Measurements from ENCODE around the gene RSRC2. TPM values are rescaled to one million over a fixed set of nuclear protein-coding genes. Genes with fewer than 3 reads are reported as not detected.

Gene RSRC2
- total RNA-seq, 1 experiment from 2014 or later, result 64.9 TPM

DNA sequence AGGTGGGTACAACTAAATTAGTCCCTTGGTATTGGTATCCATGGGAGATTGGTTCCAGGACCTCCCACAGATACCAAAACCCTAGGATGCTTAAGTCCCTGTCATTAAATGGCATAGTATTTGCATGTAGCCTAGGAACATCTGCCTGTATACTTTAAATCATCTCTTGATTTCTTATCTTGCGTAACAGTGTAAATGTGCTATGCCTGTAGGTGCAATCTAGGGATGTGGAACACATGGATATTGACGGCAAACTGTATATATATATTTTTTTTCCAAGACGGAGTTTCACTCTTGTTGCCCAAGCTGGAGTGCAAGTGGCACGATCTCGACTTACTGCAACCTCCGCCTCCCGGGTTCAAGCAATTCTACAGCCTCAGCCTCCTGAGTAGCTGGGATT lies 1.8 kb upstream of the RSRC2 start:
- H3K27ac ChIP-seq (ENCODE audit: insufficient read length, low read depth, low read length), result no peak overlapping the region
- no peaks in the 10 kb centered on the region for H3K27me3 ChIP-seq (ENCODE audit: insufficient read depth, low read length)
- H3K14ac ChIP-seq (ENCODE audit: insufficient read depth, low read length), result no peak overlapping the region
- no peak overlapping the region for H2BK20ac ChIP-seq (ENCODE audit: low read depth, low read length, poor library complexity, severe bottlenecking)
- H3K4ac ChIP-seq (ENCODE audit: low read depth, low read length), result no peak overlapping the region
- no peak overlapping the region for H3K18ac ChIP-seq (ENCODE audit: insufficient read length, low read depth, low read length)
- TF ChIP-seq, protein P1, sequence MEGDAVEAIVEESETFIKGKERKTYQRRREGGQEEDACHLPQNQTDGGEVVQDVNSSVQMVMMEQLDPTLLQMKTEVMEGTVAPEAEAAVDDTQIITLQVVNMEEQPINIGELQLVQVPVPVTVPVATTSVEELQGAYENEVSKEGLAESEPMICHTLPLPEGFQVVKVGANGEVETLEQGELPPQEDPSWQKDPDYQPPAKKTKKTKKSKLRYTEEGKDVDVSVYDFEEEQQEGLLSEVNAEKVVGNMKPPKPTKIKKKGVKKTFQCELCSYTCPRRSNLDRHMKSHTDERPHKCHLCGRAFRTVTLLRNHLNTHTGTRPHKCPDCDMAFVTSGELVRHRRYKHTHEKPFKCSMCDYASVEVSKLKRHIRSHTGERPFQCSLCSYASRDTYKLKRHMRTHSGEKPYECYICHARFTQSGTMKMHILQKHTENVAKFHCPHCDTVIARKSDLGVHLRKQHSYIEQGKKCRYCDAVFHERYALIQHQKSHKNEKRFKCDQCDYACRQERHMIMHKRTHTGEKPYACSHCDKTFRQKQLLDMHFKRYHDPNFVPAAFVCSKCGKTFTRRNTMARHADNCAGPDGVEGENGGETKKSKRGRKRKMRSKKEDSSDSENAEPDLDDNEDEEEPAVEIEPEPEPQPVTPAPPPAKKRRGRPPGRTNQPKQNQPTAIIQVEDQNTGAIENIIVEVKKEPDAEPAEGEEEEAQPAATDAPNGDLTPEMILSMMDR (conservative IDR thresholded peaks at IDR 0.05), result no peak
- Mint-ChIP-seq H3K9me3 (no peaks in the 10 kb centered on the region), H3K4me3 (no peak overlapping the region; a peak in 1 of 5 replicates), H3K27me3 (ENCODE audit: low read depth) (no peaks in the 10 kb centered on the region), H3K4me1 (peaks cover 16 to 17% of the 10 kb centered on the region in 2 experiments), H3K36me3 (ENCODE audit: insufficient read depth in 1 of 3, low read depth in 3 of 3) (peaks cover 20 to 47% (median 40%) of the 10 kb centered on the region in 3 experiments), H3K27ac (no peak overlapping the region; a peak in 1 of 7 replicates)
- no CpG with 5 or more reads among the region's 7 CpGs for WGBS (ENCODE audit: extremely low coverage, insufficient read length, low lambda C conversion rate)
- no peak overlapping the region for H2BK12ac ChIP-seq (ENCODE audit: insufficient read length, low read depth, low read length)
- no peak overlapping the region for H3T11ph ChIP-seq (ENCODE audit: low read length)
- H4K5ac ChIP-seq (ENCODE audit: insufficient read length, low read depth, low read length), result no peak overlapping the region
- no peaks in the 10 kb centered on the region for H3K9me3 ChIP-seq (ENCODE audit: control insufficient read depth, low read depth, low read length)
- H4K91ac ChIP-seq (ENCODE audit: insufficient read length, low read depth, low read length), result no peak overlapping the region
- no peak overlapping the region for H3K23ac ChIP-seq (ENCODE audit: insufficient read length, low read depth, low read length)
- no peak overlapping the region for H2AK5ac ChIP-seq (ENCODE audit: insufficient read length, low read length)
- H2BK5ac ChIP-seq (ENCODE audit: insufficient read length, low read length), result no peak overlapping the region
- no peak overlapping the region for H3K9ac ChIP-seq (ENCODE audit: extremely low read depth, insufficient read length, low read length)
- H3K79me1 ChIP-seq (ENCODE audit: insufficient read depth, low read depth, low read length, poor library complexity, severe bottlenecking), result no peaks in the 10 kb centered on the region
- H3K23me2 ChIP-seq (ENCODE audit: insufficient read length, low read depth, low read length, poor library complexity, severe bottlenecking), result peaks cover 4% of the 10 kb centered on the region
- no peak overlapping the region for H4K8ac ChIP-seq (replicated peaks; ENCODE audit: insufficient read length, low read depth, low read length)
- no peak overlapping the region for H2BK120ac ChIP-seq (ENCODE audit: low read depth, low read length, poor library complexity, severe bottlenecking)
- no peak overlapping the region for H2BK15ac ChIP-seq (ENCODE audit: low read depth, low read length)
- no peak overlapping the region for H2AFZ ChIP-seq (ENCODE audit: low read length)
- no peaks in the 10 kb centered on the region for H4K20me1 ChIP-seq (ENCODE audit: control insufficient read depth, insufficient read depth, insufficient read length)
- peaks cover 32% of the 10 kb centered on the region for H3K79me2 ChIP-seq (ENCODE audit: insufficient read depth, low read length)
- H3K4me1 ChIP-seq (ENCODE audit: insufficient read depth, low read length), result no peaks in the 10 kb centered on the region
- H3K56ac ChIP-seq (ENCODE audit: insufficient read length, low read depth, low read length), result no peak overlapping the region
- peak overlapping the region; percentile 95 for H3K4me2 ChIP-seq (ENCODE audit: insufficient read depth, insufficient read length, low read length)
- no peak for DNase-seq
